ENCODE results near the gene FCN1.

The FCN1 gene

GRCh38 chr9:134937164-134937555, 19.4 kb upstream of the FCN1 start:
- no peak for DNase-seq (ENCODE audit: low spot score)

DNA sequence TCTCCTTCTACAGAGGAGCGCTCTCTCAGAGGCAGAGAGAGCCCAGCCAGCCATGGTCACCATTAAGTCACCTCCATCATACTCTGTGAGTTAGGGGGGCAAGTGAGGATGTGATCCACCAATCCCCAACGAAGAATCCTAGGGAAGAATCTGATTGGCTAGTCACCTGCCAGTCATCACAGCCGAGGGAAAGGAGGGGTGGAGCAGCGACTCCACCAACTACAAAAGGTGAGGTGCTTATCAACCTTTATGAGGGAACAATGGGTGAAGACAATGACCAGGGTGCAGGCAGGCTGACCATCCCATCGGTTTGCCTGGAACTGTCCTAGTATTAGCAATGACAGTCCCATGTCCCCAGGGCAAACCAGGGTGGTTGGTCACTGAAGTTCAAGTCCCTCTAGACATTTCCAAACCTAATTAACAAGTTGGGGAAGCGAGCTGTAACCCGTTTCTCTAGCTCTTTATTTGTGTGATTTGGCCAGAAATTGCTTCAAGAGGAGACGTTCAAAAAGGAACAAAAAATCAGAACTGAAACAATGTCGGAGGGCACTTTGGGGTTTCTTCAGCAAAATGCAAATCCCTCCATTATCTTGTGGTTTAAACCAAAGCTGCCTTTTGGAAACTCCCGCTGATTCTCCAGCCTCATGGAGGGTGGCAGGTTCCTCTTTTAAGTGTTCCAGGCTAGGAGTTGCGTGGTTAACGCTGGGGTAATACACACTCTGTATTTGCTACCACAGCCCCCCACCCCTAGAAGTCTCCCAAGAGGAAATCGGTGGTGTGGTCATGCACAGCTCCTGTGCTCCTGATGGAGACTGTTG, 18.8 kb upstream of the FCN1 start:
- DNase-seq (ENCODE audit: low spot score) = no peak

GRCh38 chr9:134935701-134936345, 18.1 kb upstream of the FCN1 start:
- no peak for DNase-seq (ENCODE audit: low spot score)

- DNase-seq (ENCODE audit: low spot score) = no peak
These were observed 17.4 kb upstream of the FCN1 start for GRCh38 chr9:134935056-134935640.

- no peak for DNase-seq (ENCODE audit: low spot score)
These were observed 15.5 kb upstream of the FCN1 start for GRCh38 chr9:134933076-134933659.

DNA sequence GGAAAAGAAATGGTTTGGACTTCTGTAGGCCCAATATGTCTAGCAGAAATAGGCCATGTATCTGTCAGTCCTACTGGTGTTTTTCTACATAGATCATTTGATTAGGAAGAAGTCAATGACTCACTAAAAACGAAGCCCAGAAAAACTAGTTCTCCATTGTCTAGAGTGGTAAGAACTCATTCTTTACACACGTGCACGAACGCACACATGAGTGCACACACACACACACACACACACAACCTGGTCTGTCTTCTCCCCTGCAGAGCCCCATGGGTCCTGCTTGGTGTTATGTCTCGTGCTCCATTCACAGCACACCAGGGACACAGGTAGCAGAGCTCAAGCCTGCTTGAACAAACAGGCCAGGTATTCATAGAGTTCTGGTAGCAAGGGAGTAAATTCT, 14.9 kb upstream of the FCN1 start:
- DNase-seq (ENCODE audit: low spot score) = no peak

DNA sequence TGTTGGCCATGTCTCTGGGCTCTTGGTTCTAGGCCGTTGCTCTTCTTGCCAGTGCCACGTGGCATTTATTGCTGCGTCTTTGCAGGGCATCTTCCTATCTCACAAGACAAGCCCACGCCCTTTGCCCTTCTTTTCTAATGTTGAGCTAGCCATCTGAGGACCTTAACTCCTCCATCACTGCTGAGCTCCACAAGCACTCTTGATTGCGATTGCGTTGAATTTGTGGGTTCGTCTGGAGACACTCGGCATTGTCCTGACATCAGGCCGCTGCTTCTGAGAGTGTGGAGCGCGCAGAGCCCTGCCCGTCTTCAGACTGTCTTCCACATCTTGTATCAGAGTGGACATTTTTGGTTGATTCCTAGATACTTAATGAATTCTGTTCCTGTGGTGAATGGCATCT, 14.5 kb upstream of the FCN1 start:
- no peak for DNase-seq (ENCODE audit: low spot score)

GRCh38 chr9:134930398-134930797, 12.7 kb upstream of the FCN1 start:
- DNase-seq (ENCODE audit: low spot score) = no peak

GRCh38 chr9:134929193-134930158, 11.8 kb upstream of the FCN1 start:
- no peak for DNase-seq (ENCODE audit: low spot score)

GRCh38 chr9:134928436-134929192, 10.9 kb upstream of the FCN1 start:
- no peak for DNase-seq (ENCODE audit: low spot score)

GRCh38 chr9:134925011-134925511, 7.3 kb upstream of the FCN1 start:
- peak; percentile 18 for DNase-seq (ENCODE audit: low spot score)

DNA sequence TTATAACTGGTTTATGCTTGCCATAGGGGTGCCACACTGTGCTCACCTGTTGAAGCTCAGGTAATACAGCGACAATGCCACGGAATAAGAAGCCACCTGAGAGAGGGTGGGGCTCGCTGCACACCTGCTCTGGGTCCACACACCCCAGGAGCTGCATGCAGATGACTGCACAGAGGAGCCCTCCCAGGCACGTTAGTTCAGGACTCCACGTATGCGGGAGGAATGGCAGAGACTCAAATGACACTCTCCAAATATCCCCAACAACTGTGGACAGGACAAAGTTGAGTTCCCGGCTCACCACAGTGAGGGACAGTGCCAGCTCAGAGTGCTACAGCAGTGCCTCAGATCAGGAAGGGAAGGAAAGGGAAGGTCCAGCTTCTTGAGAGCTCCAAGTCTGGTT, 5.8 kb upstream of the FCN1 start:
- peak; percentile 25 for DNase-seq (ENCODE audit: low spot score)

DNA sequence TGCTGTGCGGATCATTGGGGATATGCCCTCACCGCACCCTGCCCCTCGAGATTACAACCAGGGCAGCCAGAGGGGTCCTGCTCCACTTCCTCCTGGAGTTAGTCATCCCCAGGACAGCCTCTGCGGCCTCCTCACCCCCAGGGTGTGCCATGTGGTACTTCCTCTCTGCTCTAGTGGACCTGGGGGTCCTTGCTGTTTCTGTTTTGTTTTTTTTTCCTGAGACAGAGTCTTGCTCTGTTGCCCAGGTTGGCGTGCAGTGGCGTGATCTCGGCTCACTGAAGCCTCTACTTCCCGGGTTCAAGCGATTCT, 5.2 kb upstream of the FCN1 start:
- DNase-seq (ENCODE audit: low spot score) = no peak

DNA sequence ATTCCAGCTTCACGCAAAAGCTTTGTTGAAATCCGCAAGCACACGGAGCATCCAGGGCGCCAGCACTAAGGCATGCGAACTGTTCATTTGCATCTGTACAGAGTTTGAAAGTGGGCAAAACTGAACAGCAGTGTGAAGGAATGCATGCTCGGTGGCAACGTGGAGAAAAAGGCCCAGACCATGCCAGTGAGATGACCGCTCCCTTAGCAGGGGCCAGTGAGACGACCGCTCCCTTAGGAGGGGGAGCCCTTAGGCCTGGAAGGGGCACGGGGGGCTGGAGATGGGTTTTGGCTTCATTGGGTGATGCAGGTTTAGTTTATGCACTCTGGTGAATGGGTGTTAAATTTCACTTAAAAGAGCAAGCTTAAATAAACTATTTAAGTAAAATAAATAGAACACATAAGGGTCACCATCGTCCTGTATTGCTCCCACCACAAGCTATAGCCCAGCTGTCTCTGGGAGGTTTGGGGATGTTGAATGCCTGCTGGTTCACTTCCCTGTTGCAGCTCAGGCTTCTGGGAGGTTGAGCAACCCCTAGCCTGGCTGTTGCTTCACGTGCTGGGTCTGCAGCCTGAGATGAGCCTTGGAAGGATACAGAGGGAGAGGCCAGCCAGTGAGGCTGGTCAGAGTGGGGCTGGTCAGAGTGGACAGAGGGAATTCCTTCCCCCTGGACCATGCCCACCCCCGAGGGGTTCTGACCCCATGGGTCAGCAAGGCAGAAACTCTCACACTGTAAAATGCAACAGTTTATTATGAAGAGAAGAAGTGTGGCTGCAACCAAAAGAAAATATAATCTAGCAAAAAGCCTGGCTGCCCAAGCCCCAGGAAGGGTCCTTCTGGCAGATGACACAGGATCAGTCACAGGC, 4.6 kb upstream of the FCN1 start:
- peak; percentile 33 for DNase-seq (ENCODE audit: low spot score)

- no peak for DNase-seq (ENCODE audit: low spot score)
These were observed 1.6 kb upstream of the FCN1 start for GRCh38 chr9:134919303-134919702.

GRCh38 chr9:134918646-134919045, 934 bp upstream of the FCN1 start:
- peak; percentile 50 for DNase-seq (ENCODE audit: low spot score)

- peak; percentile 59 for DNase-seq (ENCODE audit: low spot score)
These were observed 1.5 kb downstream of the FCN1 start for GRCh38 chr9:134916161-134916665.

DNA sequence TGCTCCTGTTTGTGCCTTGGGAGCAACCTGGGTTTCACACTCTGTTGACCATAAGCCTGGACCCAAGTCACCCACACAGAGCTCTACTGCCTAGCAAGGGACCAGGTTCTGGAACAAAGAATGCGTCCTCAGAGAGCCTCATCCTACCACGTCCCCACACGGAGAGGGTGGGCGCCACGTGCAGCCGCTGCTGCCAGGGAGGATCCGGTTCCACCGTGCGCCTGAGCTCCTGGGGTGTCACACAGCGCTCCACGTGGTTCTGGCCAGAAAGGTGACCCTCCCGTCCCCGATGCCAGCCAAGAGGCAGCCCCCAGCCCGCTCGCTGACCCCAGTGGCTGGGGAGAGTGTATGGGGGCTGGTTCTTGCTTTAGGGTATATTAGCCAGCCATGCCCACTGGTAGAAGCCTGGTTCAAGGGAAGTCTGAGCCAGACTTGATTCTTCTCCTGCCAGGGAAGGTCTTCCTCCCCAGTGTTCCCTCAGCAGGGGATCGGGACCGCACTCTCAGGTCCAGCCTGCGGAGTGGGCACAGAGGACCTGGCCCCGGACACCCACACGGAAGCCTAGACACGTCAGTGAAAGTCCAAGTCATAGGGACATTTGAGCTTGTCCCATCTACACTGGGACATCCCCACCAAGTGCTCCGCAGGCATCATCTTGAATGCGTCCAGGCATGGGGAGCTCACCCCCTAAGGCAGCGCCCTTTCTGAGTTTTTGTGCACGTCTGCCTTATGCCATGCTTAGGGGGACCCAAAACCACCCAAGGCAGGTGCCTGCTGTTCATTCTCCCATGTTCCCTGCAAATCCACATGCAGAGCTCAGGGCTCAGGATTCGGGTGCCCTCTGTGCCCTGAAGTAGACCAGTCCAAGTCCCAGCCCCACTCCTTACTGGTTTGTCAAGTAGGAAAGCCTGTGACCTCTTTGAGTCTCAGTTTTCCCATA, 2.4 kb downstream of the FCN1 start:
- DNase-seq (ENCODE audit: low spot score) = peak; percentile 52

DNA sequence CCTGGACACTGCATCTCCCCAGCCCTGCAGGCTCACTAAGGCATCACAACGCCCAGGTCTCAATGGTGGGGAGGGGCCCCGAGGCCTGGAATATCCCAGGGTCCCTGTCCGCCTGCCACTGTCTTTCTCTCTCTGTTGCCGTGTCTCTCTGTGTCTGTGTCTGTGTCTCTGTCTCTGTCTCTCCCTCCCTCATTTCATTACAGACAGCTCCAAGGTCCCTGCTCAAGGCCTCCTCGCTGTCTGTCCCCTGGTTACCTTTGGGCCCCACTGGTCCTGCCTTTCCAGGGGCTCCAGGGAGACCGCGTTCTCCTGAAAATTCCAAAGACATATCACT, 3.2 kb downstream of the FCN1 start:
- DNase-seq (ENCODE audit: low spot score) = peak; percentile 26
